ENCODE data around the gene ABCA13. TPM values are rescaled to one million over a fixed set of nuclear protein-coding genes. Genes with fewer than 3 reads are reported as not detected.

The ABCA13 gene
- total and polyA plus RNA-seq, 2 of the 4 experiments (the other 2 are of a cell fraction) = under 0.01 to 0.07 TPM

GRCh38 chr7:48660306-48660870 lies 489.1 kb downstream of the ABCA13 start:
- Histone ChIP-seq H2AK9ac (replicated peaks; ENCODE audit: low read depth, low read length, poor library complexity) (no peak overlapping the region), H3K56ac (ENCODE audit: extremely low read depth, insufficient read depth, low read length) (no peak overlapping the region), H3K9me3 (ENCODE audit: control insufficient read depth, insufficient read depth, low read length) (peaks cover 2% of the 10 kb centered on the region), H4K8ac (ENCODE audit: low read depth in 2 of 2, low read length in 2 of 2) (no peak overlapping the region), H2BK5ac (ENCODE audit: low read depth, low read length, poor library complexity, severe bottlenecking) (no peak overlapping the region), H4K5ac (ENCODE audit: low read depth, low read length) (no peak overlapping the region), H3K9me1 (ENCODE audit: insufficient read depth, low read length) (no peaks in the 10 kb centered on the region), H3K23ac (ENCODE audit: low read depth, low read length) (no peak overlapping the region), H2AFZ (replicated peaks; ENCODE audit: low read length, poor library complexity) (no peak overlapping the region), H3K4me2 (ENCODE audit: low read depth, low read length) (no peak overlapping the region), H2BK20ac (ENCODE audit: low read depth, low read length) (no peak overlapping the region), H2BK120ac (ENCODE audit: low read depth, low read length) (no peak overlapping the region), H3K36me3 (ENCODE audit: control insufficient read depth, insufficient read depth, low read length) (no peaks in the 10 kb centered on the region), H3K27ac (ENCODE audit: insufficient read depth, low read length) (no peak overlapping the region), H2BK15ac (ENCODE audit: low read depth, low read length) (no peak overlapping the region), H3K27me3 (ENCODE audit: control insufficient read depth, insufficient read depth, low read length) (no peaks in the 10 kb centered on the region), H4K91ac (ENCODE audit: insufficient read depth, low read depth, low read length) (no peak overlapping the region), H3K18ac (ENCODE audit: low read depth, low read length) (no peak overlapping the region), H3K4me1 (ENCODE audit: control insufficient read depth, insufficient read depth, low read length) (no peaks in the 10 kb centered on the region), H3K4ac (ENCODE audit: low read depth, low read length) (no peak overlapping the region), H3K79me1 (ENCODE audit: low read depth in 1 of 2, low read length in 2 of 2) (no peaks in the 10 kb centered on the region), H4K20me1 (ENCODE audit: insufficient read depth, low read length) (no peaks in the 10 kb centered on the region), H2AK5ac (ENCODE audit: low read depth, low read length) (no peak overlapping the region), H3K9ac (ENCODE audit: low read depth, low read length) (no peak overlapping the region), H3K4me3 (ENCODE audit: insufficient read depth, low read depth, low read length) (no peak overlapping the region), H3K14ac (replicated peaks; ENCODE audit: low read depth, low read length) (no peak overlapping the region)
- TF ChIP-seq RFX5 (IDR thresholded peaks at IDR 0.05; ENCODE audit: low read depth, low read length) (no peak), CHD1 (IDR thresholded peaks at IDR 0.05; ENCODE audit: low read depth, low read length) (no peak), CTCF (conservative IDR thresholded peaks at IDR 0.05; ENCODE audit: low read depth, low read length) (no peak), CEBPB (IDR thresholded peaks at IDR 0.05; ENCODE audit: low read depth, low read length) (no peak), FOS (IDR thresholded peaks at IDR 0.05; ENCODE audit: low read depth, low read length) (no peak), POLR2A (IDR thresholded peaks at IDR 0.05; ENCODE audit: low read depth, low read length) (no peak), RCOR1 (IDR thresholded peaks at IDR 0.05; ENCODE audit: insufficient replicate concordance, low read length) (no peak), SMC3 (IDR thresholded peaks at IDR 0.05; ENCODE audit: low read depth, low read length) (no peak), MAFK (IDR thresholded peaks at IDR 0.05; ENCODE audit: low read depth, low read length) (no peak), NFE2L2 (IDR thresholded peaks at IDR 0.05; ENCODE audit: low read depth, low read length) (no peak), BHLHE40 (IDR thresholded peaks at IDR 0.05; ENCODE audit: low read depth, low read length) (no peak), RAD21 (IDR thresholded peaks at IDR 0.05; ENCODE audit: low read length) (no peak), MAZ (IDR thresholded peaks at IDR 0.05; ENCODE audit: borderline replicate concordance, low read depth, low read length) (no peak), MXI1 (IDR thresholded peaks at IDR 0.05; ENCODE audit: borderline replicate concordance, low read depth, low read length) (no peak)
- in situ Hi-C loops (cut with MboI; ENCODE audit: low sequenced_read_pairs) = no loop called here
- POLR2A ChIA-PET (ENCODE audit: unreplicated experiment) = no interaction called here
- intact Hi-C loops (cut with micrococcal nuclease) = no loop called here
- no CpG with 5 or more reads among the region's 5 CpGs for WGBS, 2 experiments (ENCODE audit: extremely low coverage in 2 of 2, insufficient read length in 1 of 2)
- DNase-seq = no peak
- BruUV-seq (replicated peaks) = no TSS peak
- dilution Hi-C loops (cut with HindIII; ENCODE audit: low sequenced_read_pairs, unreplicated experiment) = no loop called here
- no peak for ATAC-seq (ENCODE audit: low read depth)
- CTCF ChIA-PET = no interaction called here
